CD4-positive, alpha-beta T cell treated with Interferon alpha-2 for 1 hour (primary cell): Measurements from ENCODE around the gene SDK1.

Experiments
- DNase-seq, 2 donors: peaks; one replicate each; pipeline ENCODE4 v3.0.0-alpha.2; 2020 to 2022

The SDK1 gene

GRCh38 chr7:4030346-4030950 lies 729.4 kb downstream of the SDK1 start:
- no peak for DNase-seq

- no peak for DNase-seq
These were observed 732.9 kb downstream of the SDK1 start for GRCh38 chr7:4033996-4034395.

- no peak for DNase-seq
These were observed 736.3 kb downstream of the SDK1 start for GRCh38 chr7:4037308-4037707.

- DNase-seq: no peak
These were observed 736.8 kb downstream of the SDK1 start for GRCh38 chr7:4037877-4038276.

GRCh38 chr7:4040109-4040928 lies 739.3 kb downstream of the SDK1 start:
- DNase-seq: no peak

- DNase-seq: no peak
These were observed 741.5 kb downstream of the SDK1 start for GRCh38 chr7:4042402-4043045.

- no peak for DNase-seq
These were observed 742.9 kb downstream of the SDK1 start for GRCh38 chr7:4043988-4044387.

GRCh38 chr7:4045450-4045849 lies 744.4 kb downstream of the SDK1 start:
- DNase-seq: no peak

GRCh38 chr7:4045975-4046374 lies 744.9 kb downstream of the SDK1 start:
- no peak for DNase-seq

- DNase-seq: no peak
These were observed 747.3 kb downstream of the SDK1 start for GRCh38 chr7:4048336-4048735.

- DNase-seq: no peak
These were observed 748.1 kb downstream of the SDK1 start for GRCh38 chr7:4049202-4049601.

- no peak for DNase-seq
These were observed 749.1 kb downstream of the SDK1 start for GRCh38 chr7:4050126-4050660.

- no peak for DNase-seq
These were observed 750.6 kb downstream of the SDK1 start for GRCh38 chr7:4051696-4052095.

- DNase-seq: no peak
These were observed 751.1 kb downstream of the SDK1 start for GRCh38 chr7:4052130-4052529.

- DNase-seq: no peak
These were observed 753.1 kb downstream of the SDK1 start for GRCh38 chr7:4054158-4054557.

- no peak for DNase-seq
These were observed 755.7 kb downstream of the SDK1 start for GRCh38 chr7:4056552-4057288.

GRCh38 chr7:4057289-4057616 lies 756.2 kb downstream of the SDK1 start:
- no peak for DNase-seq

GRCh38 chr7:4058158-4058557 lies 757.1 kb downstream of the SDK1 start:
- no peak for DNase-seq

- no peak for DNase-seq
These were observed 764.1 kb downstream of the SDK1 start for GRCh38 chr7:4065190-4065589.

- DNase-seq: no peak
These were observed 765.2 kb downstream of the SDK1 start for GRCh38 chr7:4066206-4066605.

GRCh38 chr7:4066626-4067475 lies 765.8 kb downstream of the SDK1 start:
- no peak for DNase-seq

GRCh38 chr7:4067476-4067760 lies 766.4 kb downstream of the SDK1 start:
- no peak for DNase-seq

- no peak for DNase-seq
These were observed 766.8 kb downstream of the SDK1 start for GRCh38 chr7:4067874-4068273.
